ENCODE measurements around the gene TP53I11.

The TP53I11 gene

GRCh38 chr11:44960200-44960845 is 9.6 kb upstream of the TP53I11 start:
- in situ Hi-C loops (cut with HindIII; ENCODE audit: low sequenced_read_pairs), result no loop called here
- no peak for DNase-seq (ENCODE audit: low read depth)
- no peak overlapping the region for H3K4me3 ChIP-seq (ENCODE audit: low read depth, low read length)
- TF ChIP-seq, protein P1, sequence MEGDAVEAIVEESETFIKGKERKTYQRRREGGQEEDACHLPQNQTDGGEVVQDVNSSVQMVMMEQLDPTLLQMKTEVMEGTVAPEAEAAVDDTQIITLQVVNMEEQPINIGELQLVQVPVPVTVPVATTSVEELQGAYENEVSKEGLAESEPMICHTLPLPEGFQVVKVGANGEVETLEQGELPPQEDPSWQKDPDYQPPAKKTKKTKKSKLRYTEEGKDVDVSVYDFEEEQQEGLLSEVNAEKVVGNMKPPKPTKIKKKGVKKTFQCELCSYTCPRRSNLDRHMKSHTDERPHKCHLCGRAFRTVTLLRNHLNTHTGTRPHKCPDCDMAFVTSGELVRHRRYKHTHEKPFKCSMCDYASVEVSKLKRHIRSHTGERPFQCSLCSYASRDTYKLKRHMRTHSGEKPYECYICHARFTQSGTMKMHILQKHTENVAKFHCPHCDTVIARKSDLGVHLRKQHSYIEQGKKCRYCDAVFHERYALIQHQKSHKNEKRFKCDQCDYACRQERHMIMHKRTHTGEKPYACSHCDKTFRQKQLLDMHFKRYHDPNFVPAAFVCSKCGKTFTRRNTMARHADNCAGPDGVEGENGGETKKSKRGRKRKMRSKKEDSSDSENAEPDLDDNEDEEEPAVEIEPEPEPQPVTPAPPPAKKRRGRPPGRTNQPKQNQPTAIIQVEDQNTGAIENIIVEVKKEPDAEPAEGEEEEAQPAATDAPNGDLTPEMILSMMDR (IDR thresholded peaks at IDR 0.05; ENCODE audit: low read depth, low read length, missing control alignments), result no peak

GRCh38 chr11:44959064-44959463 is 8.4 kb upstream of the TP53I11 start:
- in situ Hi-C loops (cut with HindIII; ENCODE audit: low sequenced_read_pairs), result no loop called here
- H3K4me3 ChIP-seq (ENCODE audit: low read depth, low read length), result no peak overlapping the region
- TF ChIP-seq, protein P1 (IDR thresholded peaks at IDR 0.05; ENCODE audit: low read depth, low read length, missing control alignments), result no peak
- no peak for DNase-seq (ENCODE audit: low read depth)

DNA sequence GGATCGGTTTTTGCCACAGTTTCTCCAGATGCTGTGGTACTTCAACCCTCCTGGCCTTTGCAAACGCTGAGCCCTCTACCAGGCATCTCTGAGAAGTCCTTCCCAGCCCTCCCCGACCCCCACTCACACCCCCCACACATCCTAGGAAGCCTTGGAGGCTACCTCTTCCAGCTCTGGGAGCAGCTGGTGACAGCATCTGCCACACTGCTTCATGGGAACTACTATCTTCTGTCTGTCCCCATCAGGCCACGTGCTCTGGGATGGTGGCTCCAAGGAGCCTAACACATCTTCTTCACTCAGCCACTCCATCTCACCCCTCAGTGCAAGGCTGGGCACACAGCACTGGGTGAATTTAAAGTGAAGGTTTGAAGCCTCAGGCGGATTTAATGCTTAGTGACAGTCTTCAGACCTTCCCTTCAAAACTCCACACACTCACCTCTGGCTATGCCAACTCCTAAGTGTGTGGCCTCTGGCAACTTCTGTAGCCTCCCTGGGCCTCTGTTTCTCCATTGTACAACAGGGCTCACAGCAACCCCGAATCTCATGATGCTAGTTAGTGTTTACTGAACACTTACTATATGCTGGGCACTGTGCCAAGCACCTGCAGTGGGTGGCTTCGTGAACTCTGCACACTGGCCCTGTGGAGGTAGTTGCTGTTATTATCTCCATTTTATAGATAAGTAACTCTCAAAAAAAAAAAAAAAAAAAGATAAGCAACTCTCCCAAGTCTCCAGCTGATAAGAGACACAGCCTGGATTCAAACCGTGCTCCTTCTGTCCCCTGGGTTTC is 7.3 kb upstream of the TP53I11 start:
- no peak for DNase-seq (ENCODE audit: low read depth)
- in situ Hi-C loops (cut with HindIII; ENCODE audit: low sequenced_read_pairs), result no loop called here
- H3K4me3 ChIP-seq (ENCODE audit: low read depth, low read length), result no peak overlapping the region
- TF ChIP-seq, protein P1 (IDR thresholded peaks at IDR 0.05; ENCODE audit: low read depth, low read length, missing control alignments), result no peak

GRCh38 chr11:44957040-44957515 is 6.4 kb upstream of the TP53I11 start:
- DNase-seq (ENCODE audit: low read depth), result no peak
- in situ Hi-C loops (cut with HindIII; ENCODE audit: low sequenced_read_pairs), result no loop called here
- no peak overlapping the region for H3K4me3 ChIP-seq (ENCODE audit: low read depth, low read length)
- TF ChIP-seq, protein P1 (IDR thresholded peaks at IDR 0.05; ENCODE audit: low read depth, low read length, missing control alignments), result no peak

DNA sequence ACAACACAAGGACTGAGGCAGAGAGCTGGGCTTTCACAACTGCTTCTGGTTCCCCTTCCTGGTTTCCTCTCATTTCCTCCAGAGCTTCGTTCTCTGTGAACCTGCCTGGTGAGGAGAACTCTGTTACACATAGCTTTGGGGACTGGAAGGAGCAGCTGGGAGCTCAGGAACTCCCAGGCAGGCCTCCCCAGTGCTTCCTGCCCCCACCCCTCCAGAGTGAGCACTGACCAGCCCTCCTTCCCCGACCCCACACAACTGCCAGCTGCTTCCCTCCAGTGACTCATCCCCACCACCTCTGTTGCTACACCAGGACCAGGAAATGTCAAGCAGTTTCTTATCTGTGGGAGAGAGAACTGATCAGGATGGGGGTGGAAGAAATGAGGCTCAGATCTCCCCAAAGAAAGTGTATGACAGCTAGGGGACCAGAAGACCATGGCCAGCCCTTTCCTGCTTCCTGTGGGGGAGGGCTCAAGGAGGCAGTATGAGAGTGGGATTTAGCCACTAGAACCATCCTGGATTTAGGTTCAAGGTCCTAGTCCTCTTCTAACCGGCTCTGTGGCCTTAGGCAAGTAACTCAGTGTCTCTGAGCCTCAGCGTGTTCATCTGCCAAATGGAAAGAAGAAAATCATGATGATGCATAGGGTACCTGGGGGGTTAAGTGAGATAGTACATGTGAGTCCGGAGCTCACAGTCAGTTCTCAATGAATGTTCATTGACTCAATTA is 4.5 kb upstream of the TP53I11 start:
- no peak overlapping the region for H3K4me3 ChIP-seq (ENCODE audit: low read depth, low read length)
- in situ Hi-C loops (cut with HindIII; ENCODE audit: low sequenced_read_pairs), result no loop called here
- TF ChIP-seq, protein P1 (IDR thresholded peaks at IDR 0.05; ENCODE audit: low read depth, low read length, missing control alignments), result no peak
- peak; percentile 36 for DNase-seq (ENCODE audit: low read depth)
